Hematopoietic multipotent progenitor cell (in vitro differentiated cells): Measurements from ENCODE around the gene DLG4. TPM values are rescaled to one million over a fixed set of nuclear protein-coding genes. Genes with fewer than 3 reads are reported as not detected.
"Not testable (repeated sequence)": the region's sequence is repeated elsewhere in the genome, so short reads cannot be mapped to it uniquely, and the experiment has no call there.

Experiments
- DNase-seq, 3 donors: peaks; one replicate each; pipeline ENCODE4 v3.0.0-alpha.2; 2011 to 2015; ENCODE audit warnings: low read depth in 2 of 3, low spot score in 2 of 3
- total RNA-seq: library from RNA; depleted of rRNA; stranded (reverse); fragments of >200 nt; gene quantifications from one replicate; pipeline ENCODE4 v1.2.3, GENCODE V29; 2012

The DLG4 gene
- total RNA-seq, 1 donor = 26.9 TPM

DNA sequence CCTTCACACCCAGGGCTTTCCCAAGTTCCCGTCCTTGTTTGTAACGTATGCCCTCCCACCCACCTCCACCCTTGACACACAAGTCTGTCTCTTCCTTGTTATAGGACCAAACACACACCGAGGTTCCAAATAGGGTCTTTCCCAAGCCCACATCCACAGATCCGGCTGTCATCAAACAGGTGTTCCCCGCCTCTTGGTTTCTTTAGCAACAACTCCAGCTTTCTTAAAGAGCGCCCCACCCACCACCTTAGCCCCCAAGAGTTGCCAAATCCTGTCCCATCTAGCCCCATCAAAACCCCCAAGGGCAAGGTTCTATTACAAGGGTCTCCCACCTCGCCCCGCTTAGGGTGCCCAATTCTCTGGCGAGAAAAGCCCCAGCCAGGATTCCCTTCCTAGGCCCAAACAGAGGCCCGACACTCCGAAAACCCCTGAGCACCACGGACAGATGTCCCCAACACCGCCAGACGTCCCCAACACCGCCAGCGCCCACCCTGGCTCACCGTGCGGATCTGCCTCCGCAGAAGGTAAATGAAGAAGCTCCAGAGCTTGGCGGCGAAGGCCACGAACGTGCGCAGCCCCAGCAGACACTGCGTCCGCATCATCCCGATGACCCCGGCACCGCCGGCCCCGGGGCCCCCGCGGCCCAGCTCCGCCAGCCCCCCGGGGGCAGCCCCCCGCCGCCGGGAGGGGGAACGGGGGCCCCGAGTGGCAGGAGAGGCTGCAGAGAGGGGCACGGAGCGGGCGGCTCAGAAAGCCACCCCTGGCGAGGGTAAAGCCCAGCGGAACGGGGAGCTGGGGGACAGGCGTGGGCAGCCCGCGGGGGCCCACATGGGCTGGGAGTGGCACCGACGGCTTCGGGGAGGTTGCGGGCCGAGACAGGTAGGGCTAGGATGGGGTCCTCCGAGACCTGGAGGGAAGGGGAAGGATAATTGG lies 31.3 kb upstream of the DLG4 start:
- peak in 2 of 3 donors; percentile 54 to 57 for DNase-seq

DNA sequence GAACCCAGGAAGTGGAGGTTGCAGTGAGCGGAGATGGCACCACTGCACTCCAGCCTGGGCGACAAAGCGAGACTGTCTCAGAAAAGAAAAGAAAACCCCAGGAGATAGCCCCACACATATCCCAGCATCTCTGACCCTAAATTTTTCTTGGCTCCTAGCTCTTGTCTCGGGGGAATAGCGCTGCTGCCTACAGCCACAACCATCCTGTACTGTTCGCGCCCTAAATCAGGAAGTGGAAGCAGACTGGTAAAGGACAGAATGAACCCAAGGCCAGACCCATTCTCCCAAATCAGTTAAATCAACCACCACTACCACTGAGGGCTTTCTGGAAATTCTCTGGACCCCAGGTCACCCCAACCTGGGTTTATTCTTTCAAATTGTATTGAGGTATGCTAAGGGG lies 30.2 kb upstream of the DLG4 start:
- DNase-seq = no peak

DNA sequence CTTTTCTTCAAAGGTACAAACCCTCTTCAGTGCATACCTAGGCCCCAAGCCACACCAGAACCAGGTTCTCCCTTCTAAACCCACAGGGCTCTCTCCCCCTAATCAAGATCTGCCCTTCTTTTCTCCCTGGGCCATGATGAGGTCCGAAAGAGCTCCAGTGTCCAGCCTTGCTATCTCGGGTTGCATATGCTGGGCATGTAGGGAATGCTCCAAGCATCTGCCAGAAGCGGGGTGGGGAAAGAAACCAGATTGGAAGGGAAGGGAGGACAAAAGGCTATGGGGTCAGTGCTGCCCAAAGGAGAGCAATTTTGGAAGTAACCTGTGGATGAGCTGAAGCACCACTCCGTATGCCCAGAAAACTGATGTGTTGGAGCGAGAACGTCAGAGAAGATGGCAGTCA lies 29.6 kb upstream of the DLG4 start:
- no peak for DNase-seq

DNA sequence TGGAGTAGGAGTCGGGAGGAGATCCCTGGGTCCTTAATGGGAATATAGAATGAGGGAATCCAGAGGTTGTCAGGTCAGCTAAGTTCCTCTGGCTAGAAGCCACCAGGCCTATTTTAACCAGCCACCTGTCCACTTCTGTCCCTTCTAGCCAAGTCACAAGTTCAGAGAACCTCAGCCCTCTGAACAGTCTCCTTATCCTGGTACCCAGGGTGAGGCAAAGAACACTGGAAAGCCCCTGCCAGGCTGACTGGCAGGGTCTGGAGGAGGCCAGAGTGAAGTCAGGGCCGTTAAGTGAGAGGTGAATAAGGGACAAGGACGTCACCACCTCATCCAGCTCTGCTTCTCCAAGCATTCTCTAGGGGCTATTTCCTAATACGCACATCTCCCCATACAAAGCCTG lies 29.2 kb upstream of the DLG4 start:
- DNase-seq = no peak

DNA sequence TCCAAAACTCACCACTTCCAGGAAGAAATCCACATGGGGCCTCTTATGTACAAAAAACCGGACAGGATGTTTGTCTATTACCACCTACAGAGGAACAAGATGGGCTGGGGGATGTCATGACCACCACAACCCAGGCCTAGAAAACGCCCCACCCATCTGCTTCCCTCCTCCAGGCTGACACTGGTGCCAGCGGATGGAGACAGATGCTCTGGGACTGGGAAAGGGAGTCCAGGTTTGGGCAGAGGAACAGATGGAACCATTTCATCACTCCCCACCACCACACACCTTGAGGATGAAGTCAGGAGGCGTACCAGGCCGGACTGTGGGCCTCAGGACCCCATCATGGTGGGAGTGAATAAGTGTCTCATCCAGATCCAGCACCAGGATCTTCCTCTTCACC lies 27.1 kb upstream of the DLG4 start:
- no peak for DNase-seq

DNA sequence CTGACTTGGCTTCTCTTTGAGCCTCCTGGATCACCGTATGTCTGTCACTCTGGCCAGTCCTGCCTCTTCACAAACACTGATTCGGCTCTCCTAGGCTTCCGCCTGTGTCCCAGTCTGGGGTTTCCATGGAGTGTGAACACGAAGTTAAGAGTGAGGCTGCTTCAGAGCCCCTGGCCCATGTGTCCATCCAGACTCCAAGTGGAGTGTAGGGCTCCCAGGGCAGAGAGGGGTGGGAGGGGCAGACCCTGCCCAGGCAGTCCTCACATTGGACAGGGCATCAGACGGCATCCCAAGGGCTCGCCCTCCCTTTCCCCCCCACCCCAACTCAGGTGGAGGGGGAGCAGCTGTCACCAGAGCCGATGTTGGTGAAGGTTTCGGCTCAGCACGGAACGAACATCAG lies 24.2 kb upstream of the DLG4 start:
- not testable (repeated sequence) for DNase-seq

DNA sequence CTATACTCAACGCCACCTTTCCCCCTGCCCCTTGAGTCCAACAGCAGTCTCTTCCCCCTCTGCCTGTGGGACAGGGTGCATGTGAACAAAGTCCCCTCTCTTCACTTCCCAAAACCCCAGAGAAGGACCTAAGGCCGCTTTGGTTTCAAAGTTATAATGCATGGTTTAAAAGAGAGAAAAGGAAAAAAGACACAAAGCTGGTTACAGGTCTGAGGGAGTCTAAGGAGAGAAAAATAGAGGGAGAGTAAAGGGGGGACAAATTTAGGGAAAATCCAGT lies 23.8 kb upstream of the DLG4 start:
- no peak for DNase-seq

DNA sequence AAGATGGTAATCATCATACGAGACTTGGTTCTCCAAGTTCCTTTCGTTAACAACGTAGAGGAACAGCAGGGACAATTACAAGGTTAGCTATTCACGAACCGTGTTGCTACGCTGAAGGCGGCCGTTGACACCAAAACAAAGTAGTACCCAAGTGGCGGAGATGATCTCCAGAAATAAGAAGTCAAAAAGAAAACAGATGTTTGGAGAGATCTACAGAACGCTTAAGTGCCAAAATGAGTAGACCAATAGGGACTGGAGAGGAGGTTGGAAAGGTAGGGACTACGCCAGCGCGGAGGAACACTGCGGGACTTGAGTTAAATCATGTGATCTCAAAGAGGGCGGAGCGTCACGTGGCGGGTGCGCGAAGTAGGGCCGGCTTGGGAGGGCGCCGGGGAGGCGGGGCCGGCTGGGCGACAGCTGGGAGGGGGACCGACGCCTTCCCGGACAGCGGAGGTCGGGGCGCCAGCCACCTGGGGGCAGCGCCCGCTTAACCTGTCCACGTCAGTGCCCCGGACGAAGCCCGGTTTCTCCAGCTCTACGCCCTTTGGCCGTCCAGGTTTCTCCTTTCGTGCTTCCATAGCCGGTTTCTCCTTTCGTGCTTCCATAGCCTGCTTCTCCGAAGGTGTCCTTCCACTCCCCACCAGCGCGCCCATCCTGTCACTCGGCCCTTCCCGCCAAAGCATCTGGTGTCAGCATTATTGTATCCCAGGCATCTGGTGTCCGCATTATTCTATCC lies 23.2 kb upstream of the DLG4 start:
- peak; percentile 95 to 97 (median 96) for DNase-seq

DNA sequence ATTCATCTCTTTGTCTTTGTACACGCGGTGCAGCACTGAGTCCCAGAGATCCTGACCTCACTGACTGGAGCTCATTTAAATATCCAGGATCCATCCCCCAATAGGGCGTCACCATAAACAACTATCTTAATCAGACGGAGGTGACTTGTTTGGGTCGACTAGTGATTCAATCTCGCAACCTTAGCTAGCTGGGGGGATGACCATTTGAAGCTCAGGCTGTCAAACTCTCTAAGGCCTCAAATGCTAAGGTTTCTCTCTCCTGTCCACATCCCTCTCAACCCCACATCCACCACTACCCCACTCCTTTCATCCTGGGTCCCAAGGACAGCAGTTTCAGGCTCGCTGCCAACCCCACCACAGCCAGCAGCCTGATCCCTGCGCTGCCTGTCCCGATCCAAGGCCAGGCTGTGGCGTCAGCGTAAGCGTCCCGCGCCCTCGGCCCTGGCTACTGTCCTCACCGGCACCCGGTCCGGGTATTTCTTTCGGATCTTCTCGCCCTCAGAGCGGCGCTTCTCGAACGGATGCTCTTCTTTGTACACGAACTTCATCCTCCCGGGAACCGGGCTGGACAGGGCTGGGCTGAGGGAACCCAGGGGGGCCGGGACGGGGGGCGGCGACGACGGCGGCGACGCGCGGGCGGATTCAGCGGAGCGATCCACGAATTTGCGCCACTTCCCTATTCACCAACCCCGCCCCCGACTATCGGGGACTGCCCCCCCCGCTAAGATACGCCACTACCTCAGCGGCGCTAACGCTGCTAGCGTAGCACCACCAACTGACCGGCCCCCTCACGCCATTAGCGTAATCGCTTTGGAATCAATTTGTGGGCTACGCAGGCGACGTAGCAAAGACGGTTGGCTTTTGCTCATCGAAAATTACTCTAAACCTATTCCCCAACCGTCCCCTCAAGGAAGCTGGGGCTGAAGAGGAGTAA lies 22.4 kb upstream of the DLG4 start, which contains the start of gene GABARAP:
GABARAP (minus strand) TSS at position 667 of the 934 bp plus-strand sequence; CDS start at position 548, 119 bp downstream.
- peak in 2 of 3 donors; percentile 91 to 94 for DNase-seq

DNA sequence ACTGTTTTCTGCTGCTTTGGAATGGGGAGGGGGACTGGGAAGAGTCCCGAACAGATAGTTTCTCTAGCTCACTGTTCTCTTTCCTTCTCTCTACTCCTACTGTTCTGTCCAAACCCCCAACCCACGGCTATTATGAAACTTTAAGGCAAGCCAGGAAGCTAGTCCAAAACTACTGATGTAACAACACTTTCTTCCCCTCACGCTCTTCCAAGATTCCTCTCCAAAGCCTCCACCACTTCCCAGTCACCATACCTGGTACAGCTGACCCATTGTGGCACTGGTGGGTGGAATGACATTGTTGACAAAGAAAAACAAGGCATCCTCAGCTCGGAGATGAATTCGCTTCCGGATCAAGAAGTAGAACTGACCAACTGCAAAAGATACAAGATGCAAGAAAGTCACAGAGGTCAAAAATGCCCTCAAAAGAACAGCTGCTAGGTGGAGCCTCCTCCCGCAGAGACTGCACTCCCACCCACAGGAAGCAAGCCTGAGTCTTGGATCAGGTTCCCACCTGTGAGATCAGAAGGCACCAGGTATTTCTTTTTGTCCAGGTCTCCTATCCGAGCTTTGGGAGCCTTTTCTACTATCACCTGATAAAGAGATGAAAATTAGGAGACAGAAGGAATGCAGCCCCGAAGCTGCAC lies 21.6 kb upstream of the DLG4 start:
- DNase-seq = no peak

DNA sequence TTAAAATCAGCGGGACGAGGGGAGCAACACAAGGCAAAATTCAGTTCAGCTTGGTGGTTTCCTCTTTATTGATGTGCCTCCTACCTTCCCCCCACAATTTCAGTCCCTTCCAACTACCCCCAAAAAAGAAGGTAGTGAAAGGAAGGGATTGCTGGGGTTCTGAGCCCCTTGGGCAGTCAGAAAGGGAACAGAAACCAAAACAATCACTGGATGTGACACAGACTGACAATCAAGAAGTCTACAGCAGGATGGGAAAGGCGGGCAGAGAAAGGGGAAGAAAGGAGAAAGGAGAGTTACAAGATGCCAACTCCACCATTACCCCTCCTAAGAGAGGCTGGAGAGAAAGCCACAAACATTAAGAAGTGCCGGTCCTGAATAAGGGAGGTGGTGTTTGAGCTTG lies 20.7 kb upstream of the DLG4 start:
- no peak for DNase-seq

DNA sequence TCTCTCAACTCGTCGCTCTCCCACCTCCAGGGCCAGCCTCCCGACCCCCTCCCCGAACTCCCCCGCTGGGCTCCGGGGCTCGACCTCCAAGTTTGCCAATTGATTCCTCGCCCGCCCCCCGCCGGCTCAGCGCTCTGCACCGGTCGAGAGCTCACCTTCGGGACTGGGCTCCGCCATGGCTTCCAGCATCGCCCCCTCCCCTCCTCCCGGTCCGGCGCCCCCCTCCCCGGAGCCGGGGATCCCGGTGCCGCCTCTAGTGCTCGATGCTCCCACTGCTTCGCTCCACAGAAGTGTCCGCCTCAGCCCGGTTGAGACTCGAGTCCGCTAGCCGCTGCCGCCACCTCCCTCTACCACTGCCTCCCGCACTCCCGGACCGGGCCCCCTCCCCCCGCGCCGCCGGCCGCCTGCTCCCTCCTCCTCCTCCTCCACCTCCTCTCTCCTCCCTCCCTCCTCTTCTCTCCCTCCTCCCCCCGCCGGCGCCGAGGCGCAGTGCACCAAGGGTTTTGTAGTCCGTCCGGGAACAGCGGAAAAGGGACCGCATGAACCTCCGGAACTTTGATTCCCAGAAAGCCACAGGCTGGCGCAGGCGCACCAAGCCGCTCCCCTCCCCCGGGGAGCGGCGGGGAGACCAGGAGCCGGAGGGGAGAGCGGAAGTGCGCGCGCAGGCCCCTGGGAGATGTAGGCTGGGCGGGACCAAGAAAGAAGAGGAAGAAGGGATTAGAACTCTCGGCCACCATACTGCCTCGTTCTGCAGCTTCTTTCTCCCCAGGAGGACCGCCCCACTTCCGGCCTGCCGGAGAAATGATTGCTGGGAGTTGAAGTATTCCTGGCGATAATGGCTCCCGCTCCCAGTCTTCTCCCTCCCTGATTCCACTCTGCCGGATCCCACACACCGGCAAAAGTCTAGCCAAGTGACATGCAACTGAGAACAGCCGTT lies 19.7 kb upstream of the DLG4 start, which contains the start of gene PHF23:
PHF23 (minus strand) TSS at position 367 of the 937 bp plus-strand sequence; CDS start at position 189, 178 bp downstream.
- DNase-seq = peak; percentile 96 to 99 (median 99)

DNA sequence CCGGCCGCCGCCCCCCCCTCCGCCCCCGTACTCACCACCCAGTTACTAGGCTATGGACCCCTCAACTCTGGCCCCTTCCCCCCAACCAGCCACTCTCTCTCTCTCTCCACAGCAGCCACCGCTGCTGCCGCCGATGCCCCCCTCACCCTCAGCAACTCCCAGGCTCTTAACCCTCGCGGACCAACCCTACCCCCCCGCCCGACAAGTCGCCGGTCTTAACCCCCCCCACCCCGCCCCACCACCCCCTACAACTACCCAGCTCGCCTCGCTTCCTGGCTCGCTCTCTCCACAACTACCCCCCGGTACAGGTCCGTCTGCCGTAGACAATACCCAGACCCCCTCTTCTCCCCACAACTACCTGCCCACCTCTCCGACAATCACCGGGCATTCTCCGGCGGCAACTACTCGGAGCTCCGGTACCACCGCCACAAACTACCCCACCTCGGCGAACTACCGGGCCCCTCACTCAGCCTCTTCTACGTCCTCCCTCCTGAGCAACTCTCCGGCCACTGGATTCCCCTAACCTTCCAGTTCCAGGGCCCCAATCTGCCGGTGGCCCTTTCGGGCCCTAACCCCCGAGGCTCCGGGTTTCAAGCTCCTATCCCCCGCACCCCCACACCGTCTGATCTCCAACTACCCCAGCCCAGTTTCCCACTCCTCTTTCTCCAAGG lies 18.9 kb upstream of the DLG4 start:
- peak in 1 of 3 donors; percentile 36 for DNase-seq

DNA sequence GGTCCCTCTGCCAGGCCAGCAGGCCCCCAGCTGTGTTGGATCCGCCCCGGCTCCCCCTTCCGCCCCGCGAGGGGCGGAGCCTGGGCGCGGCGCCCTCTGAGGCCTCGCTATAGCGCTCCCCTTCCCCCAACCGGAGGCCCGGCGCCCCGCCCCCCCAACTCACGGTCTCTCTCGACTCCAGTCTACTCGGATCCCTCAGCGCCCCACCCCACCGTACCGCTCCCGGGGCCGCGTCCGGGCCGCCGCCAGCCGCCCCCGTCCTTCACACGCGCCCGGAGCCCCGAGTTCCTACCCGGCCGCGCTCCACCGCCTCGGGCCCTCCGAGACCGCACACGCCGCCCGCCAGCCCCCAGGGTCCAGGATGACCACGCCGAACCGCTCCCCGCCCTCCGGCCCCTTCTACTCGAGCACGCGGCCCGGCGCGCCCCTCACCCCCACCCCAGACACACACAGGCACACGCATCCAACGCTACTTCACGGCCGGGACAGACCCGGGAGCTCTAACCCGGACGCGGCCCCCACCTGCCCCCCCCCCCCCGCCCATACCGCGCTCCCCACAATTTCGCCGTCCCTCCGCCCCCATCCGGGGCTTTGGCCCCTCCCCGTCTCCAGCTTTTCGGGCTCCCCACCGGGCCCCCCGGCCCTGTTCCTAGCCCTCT lies 18.3 kb upstream of the DLG4 start:
- peak in 2 of 3 donors; percentile 68 to 70 for DNase-seq

DNA sequence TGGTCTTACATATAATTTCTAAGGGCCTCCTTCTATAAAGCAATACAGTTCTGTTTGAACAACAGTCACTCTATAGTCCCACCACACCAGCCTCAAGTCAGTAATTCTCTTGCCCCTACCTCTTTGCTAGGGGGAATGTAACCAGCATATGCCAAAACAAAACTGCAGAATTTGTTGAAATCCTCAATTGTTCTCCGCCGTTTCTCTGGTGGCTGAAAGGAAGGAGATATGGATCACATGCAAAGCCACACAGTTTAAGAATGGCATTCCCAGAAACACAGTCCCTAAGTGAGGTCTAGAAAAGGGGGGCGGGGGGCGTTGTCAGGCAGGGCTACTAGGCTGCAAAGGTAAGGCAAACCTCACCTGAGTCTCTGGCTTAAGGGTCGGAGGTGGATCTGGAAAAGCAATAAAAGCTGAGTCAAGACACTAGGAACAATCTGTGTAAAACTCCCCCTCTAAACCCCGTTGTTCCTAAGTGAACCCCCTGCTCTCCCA lies 17.7 kb upstream of the DLG4 start:
- DNase-seq = no peak

DNA sequence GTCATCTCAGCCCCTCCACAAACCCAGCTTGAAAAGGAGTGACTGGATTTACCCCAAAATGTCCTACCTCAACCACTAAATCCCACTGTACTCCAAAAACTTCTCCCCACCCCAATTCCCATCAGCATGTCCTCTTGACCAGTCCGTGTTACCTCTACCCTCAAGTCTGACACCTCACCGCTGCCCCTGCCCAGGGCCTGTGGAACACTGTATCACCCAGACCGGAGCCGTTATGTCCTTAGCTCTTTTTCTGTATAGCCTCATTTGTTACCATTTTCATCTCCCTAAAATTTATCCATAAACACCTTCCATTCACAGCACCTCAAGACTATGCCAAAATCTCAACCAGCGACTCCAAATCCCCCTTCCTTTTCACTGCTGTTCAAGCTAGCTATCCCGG lies 17.2 kb upstream of the DLG4 start:
- no peak for DNase-seq

DNA sequence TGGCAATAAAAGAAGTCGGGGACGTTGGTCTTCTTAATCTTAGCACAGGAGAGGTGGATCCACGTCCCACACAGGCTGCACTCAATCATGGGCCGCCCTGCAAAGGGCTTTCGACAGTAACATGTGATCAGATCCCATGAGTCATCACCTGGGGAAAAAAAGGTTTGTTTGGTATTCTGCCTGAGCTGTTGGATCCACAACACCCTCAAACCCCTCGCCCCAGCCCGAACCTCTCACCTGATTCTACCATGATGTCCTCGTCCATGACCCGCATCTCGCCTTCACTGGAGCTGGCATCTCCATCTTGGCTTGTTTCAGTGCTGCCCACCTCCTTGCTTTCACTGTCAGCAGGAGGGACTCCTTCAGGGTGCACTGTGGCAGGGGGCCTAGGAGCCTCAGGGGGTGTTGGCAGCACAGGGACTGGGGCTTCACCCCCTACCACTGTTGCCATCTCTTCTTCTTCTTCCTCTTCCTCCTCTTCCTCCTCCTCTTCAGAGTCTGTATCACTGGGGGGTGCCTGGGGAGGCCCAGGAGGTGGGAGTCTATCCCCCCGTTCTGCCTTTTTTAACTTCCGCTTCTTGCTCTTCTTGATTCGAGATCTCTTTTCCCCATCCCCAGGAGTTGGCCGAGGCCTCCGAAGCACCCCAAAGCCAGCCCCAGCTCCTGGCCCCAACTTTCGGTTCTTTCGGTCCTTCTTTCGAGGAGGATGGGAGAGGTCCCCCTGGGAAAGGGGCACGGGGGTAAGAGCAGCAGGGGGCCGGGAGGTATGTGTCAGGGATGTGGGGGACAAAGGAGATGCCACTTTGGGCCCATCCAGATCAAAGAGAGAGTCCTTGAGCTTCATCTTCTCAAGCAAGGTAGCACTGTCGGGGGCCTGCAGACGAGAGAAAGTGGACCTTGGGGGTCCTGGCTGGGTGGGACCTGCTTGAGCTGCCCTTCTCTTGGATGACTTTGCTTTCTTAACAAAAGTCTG lies 16.3 kb upstream of the DLG4 start:
- no peak for DNase-seq
